Glutamatergic neuron (in vitro differentiated cells): ENCODE results near the gene COPZ1. TPM values are rescaled to one million over a fixed set of nuclear protein-coding genes. Genes with fewer than 3 reads are reported as not detected.

Experiments
- DNase-seq: peaks from one replicate; pipeline ENCODE4 v3.0.0; 2022
- H3K27ac Mint-ChIP-seq: one replicate; pipeline ENCODE4 v1.8.0; 2020; ENCODE audit warnings: mild to moderate bottlenecking, mixed read lengths, inconsistent platforms; ENCODE audit not compliant: unreplicated experiment
- H3K27me3 Mint-ChIP-seq: one replicate; pipeline ENCODE4 v1.8.0; 2020; ENCODE audit warnings: mild to moderate bottlenecking, moderate library complexity, mixed read lengths, inconsistent platforms; ENCODE audit not compliant: unreplicated experiment
- H3K36me3 Mint-ChIP-seq: one replicate; pipeline ENCODE4 v1.8.0; 2020; ENCODE audit warnings: mild to moderate bottlenecking, mixed read lengths, inconsistent platforms; ENCODE audit not compliant: unreplicated experiment
- H3K4me1 Mint-ChIP-seq: one replicate; pipeline ENCODE4 v1.8.0; 2020; ENCODE audit warnings: mild to moderate bottlenecking, low read depth, mixed read lengths, inconsistent platforms; ENCODE audit not compliant: unreplicated experiment
- H3K4me3 Mint-ChIP-seq: one replicate; pipeline ENCODE4 v1.8.0; 2020; ENCODE audit warnings: mild to moderate bottlenecking, mixed read lengths, inconsistent platforms; ENCODE audit not compliant: unreplicated experiment
- H3K9me3 Mint-ChIP-seq: one replicate; pipeline ENCODE4 v1.8.0; 2020; ENCODE audit warnings: mild to moderate bottlenecking, moderate library complexity, mixed read lengths, inconsistent platforms; ENCODE audit not compliant: unreplicated experiment
- CTCF ChIP-seq: fragments of 200-600 bp; sonication (generic); IDR thresholded peaks from one replicate; pipeline ENCODE4 v1.5.0; 2021; ENCODE audit not compliant: partially characterized antibody, unreplicated experiment
- total RNA-seq: library from RNA; stranded (reverse); fragmentation: NEBNext Ultra II Directional; extraction: Animal tissue kit (Norgen Biotek cat#: 25700); gene quantifications from one replicate; pipeline ENCODE4 v1.2.1, GENCODE V29; 2021; ENCODE audit not compliant: unreplicated experiment

COPZ1 gene
- total RNA-seq, 1 donor from 2014 or later = 88.6 TPM

GRCh38 chr12:54376596-54376995, 51.7 kb downstream of the COPZ1 start:
- H3K36me3 Mint-ChIP-seq = no peaks in the 10 kb centered on the region
- H3K4me3 Mint-ChIP-seq = no peak overlapping the region
- DNase-seq = no peak
- peaks cover 17% of the 10 kb centered on the region for H3K4me1 Mint-ChIP-seq
- TF ChIP-seq CTCF = no peak
- peaks cover 9% of the 10 kb centered on the region for H3K27me3 Mint-ChIP-seq
- H3K9me3 Mint-ChIP-seq = peaks cover 6% of the 10 kb centered on the region
- no peak overlapping the region for H3K27ac Mint-ChIP-seq

- no peak for DNase-seq
- peaks cover 6% of the 10 kb centered on the region for H3K9me3 Mint-ChIP-seq
- H3K4me1 Mint-ChIP-seq = peaks cover 16% of the 10 kb centered on the region
- no peak for TF ChIP-seq CTCF
- peaks cover 9% of the 10 kb centered on the region for H3K27me3 Mint-ChIP-seq
- H3K27ac Mint-ChIP-seq = no peak overlapping the region
- no peaks in the 10 kb centered on the region for H3K36me3 Mint-ChIP-seq
- H3K4me3 Mint-ChIP-seq = no peak overlapping the region
Observed at GRCh38 chr12:54377007-54377406, 52.1 kb downstream of the COPZ1 start.

GRCh38 chr12:54377797-54378515, 53.0 kb downstream of the COPZ1 start:
- Mint-ChIP-seq H3K4me3 (peak overlapping the region; percentile 82), H3K9me3 (peaks cover 6% of the 10 kb centered on the region), H3K27ac (no peak overlapping the region), H3K4me1 (peaks cover 15% of the 10 kb centered on the region), H3K36me3 (no peaks in the 10 kb centered on the region), H3K27me3 (peaks cover 9% of the 10 kb centered on the region)
- no peak for TF ChIP-seq CTCF
- no peak for DNase-seq

- DNase-seq = peak; percentile 81
- no peak for TF ChIP-seq CTCF
- Mint-ChIP-seq H3K27ac (no peak overlapping the region), H3K27me3 (peaks cover 9% of the 10 kb centered on the region), H3K4me3 (peak overlapping the region; percentile 88), H3K36me3 (peaks cover 2% of the 10 kb centered on the region), H3K4me1 (peaks cover 19% of the 10 kb centered on the region), H3K9me3 (peaks cover 6% of the 10 kb centered on the region)
Observed at GRCh38 chr12:54378796-54379397, 54.0 kb downstream of the COPZ1 start.
